GM23338 (cell line): ENCODE data around the gene MAPKAPK3. TPM values are rescaled to one million over a fixed set of nuclear protein-coding genes. Genes with fewer than 3 reads are reported as not detected.

Experiments used
- ATAC-seq: fragments of 200-7000 bp; cut with Tn5 transposase; 3 replicates; pipeline ENCODE4 v1.9.1; 2020
- DNase-seq: peaks from one replicate; pipeline ENCODE4 v3.0.0-alpha.2; 2015; ENCODE audit warnings: low spot score
- H2AFZ ChIP-seq: fragments of 200-600 bp; sonication (generic); 2 replicates; pipeline ENCODE4 v1.8.0; 2016; ENCODE audit warnings: antibody characterized with exemption, mild to moderate bottlenecking, moderate library complexity
- H3F3A ChIP-seq: fragments of 200-600 bp; sonication (generic); replicated peaks from 2 replicates; pipeline ENCODE4 v1.8.0; 2017; ENCODE audit warnings: antibody characterized with exemption, mixed run types, low read depth
- H3K27ac ChIP-seq: fragments of 200-600 bp; sonication (generic); 2 replicates; pipeline ENCODE4 v1.6.1; 2016; ENCODE audit warnings: low read depth
- H3K27me3 ChIP-seq: fragments of 200-600 bp; sonication (generic); 2 replicates; pipeline ENCODE4 v1.8.0; 2016; ENCODE audit warnings: mild to moderate bottlenecking, mixed run types, moderate library complexity; ENCODE audit not compliant: insufficient read depth
- H3K36me3 ChIP-seq: fragments of 200-600 bp; sonication (generic); 2 replicates; pipeline ENCODE4 v1.8.0; 2016; ENCODE audit warnings: mild to moderate bottlenecking; ENCODE audit not compliant: insufficient read depth
- H3K4me1 ChIP-seq: fragments of 200-600 bp; sonication (generic); 2 replicates; pipeline ENCODE4 v1.8.0; 2016; ENCODE audit warnings: mild to moderate bottlenecking, moderate library complexity; ENCODE audit not compliant: insufficient read depth
- H3K4me2 ChIP-seq: fragments of 200-600 bp; sonication (generic); 2 replicates; pipeline ENCODE4 v1.7.1; 2017; ENCODE audit warnings: mixed run types
- H3K4me3 ChIP-seq: fragments of 200-600 bp; sonication (generic); 2 replicates; pipeline ENCODE4 v1.6.1; 2016; ENCODE audit warnings: mixed run types
- H3K79me2 ChIP-seq: fragments of 200-600 bp; sonication (generic); replicated peaks from 2 replicates; pipeline ENCODE4 v1.8.0; 2017; ENCODE audit warnings: mild to moderate bottlenecking; ENCODE audit not compliant: insufficient read depth
- H3K9me2 ChIP-seq: fragments of 200-600 bp; sonication (generic); 2 replicates; pipeline ENCODE4 v1.8.0; 2017; ENCODE audit not compliant: insufficient read depth
- H4K20me1 ChIP-seq: fragments of 200-600 bp; sonication (generic); replicated peaks from 2 replicates; pipeline ENCODE4 v1.8.0; 2017; ENCODE audit warnings: mild to moderate bottlenecking; ENCODE audit not compliant: insufficient read depth
- H3K27ac Mint-ChIP-seq: 2 replicates; pipeline ENCODE4 v1.8.0; 2020; ENCODE audit warnings: inconsistent platforms, mild to moderate bottlenecking, moderate library complexity, mixed read lengths
- H3K27me3 Mint-ChIP-seq: 3 replicates; pipeline ENCODE4 v1.8.0; 2022; ENCODE audit warnings: low read depth, mild to moderate bottlenecking, moderate library complexity, mixed read lengths, inconsistent platforms; ENCODE audit not compliant: insufficient read depth, poor library complexity
- H3K36me3 Mint-ChIP-seq: 3 replicates; pipeline ENCODE4 v1.8.0; 2021; ENCODE audit warnings: low read depth, mild to moderate bottlenecking, inconsistent platforms, moderate library complexity, mixed read lengths
- H3K4me1 Mint-ChIP-seq: 3 replicates; pipeline ENCODE4 v1.8.0; 2020; ENCODE audit warnings: mild to moderate bottlenecking, inconsistent platforms, mixed read lengths
- H3K4me3 Mint-ChIP-seq: 3 replicates; pipeline ENCODE4 v1.8.0; 2021; ENCODE audit warnings: moderate library complexity, mild to moderate bottlenecking, inconsistent platforms, mixed read lengths
- H3K9me3 Mint-ChIP-seq: 3 replicates; pipeline ENCODE4 v1.8.0; 2020; ENCODE audit warnings: moderate library complexity, mild to moderate bottlenecking, inconsistent platforms, mixed read lengths
- ETS1 ChIP-seq: IDR thresholded peaks from 2 replicates; pipeline ENCODE4 v1.6.1; 2016; ENCODE audit warnings: antibody characterized with exemption
- EZH2phosphoT487 ChIP-seq: fragments of 200-600 bp; sonication (generic); IDR thresholded peaks from one replicate; pipeline ENCODE4 v1.8.1; 2018; ENCODE audit warnings: antibody characterized with exemption; ENCODE audit not compliant: unreplicated experiment
- JUNB ChIP-seq: IDR thresholded peaks from one replicate; pipeline ENCODE4 v1.6.1; 2016; ENCODE audit warnings: antibody characterized with exemption; ENCODE audit not compliant: unreplicated experiment
- NANOG ChIP-seq: IDR thresholded peaks from 2 replicates; pipeline ENCODE4 v1.6.1; 2016; ENCODE audit warnings: antibody characterized with exemption, borderline replicate concordance
- POLR2AphosphoS5 ChIP-seq: IDR thresholded peaks from 2 replicates; pipeline ENCODE4 v1.6.1; 2016; ENCODE audit warnings: antibody characterized with exemption, low read depth
- STAT1 ChIP-seq: IDR thresholded peaks from one replicate; pipeline ENCODE4 v1.6.1; 2016; ENCODE audit warnings: antibody characterized with exemption; ENCODE audit not compliant: unreplicated experiment
- ZNF114 ChIP-seq: fragments of 250-450 bp; sonication (Bioruptor Pico); IDR thresholded peaks from 2 replicates; pipeline ENCODE4 v1.5.0; 2020; ENCODE audit warnings: mild to moderate bottlenecking, moderate library complexity
- polyA plus RNA-seq: library from polyadenylated mRNA; unstranded; fragments of >200 nt; fragmentation: Nextera tagmentation; extraction: Ambion mirVana; gene quantifications from 2 replicates; pipeline ENCODE4 v1.2.1, GENCODE V29; 2016
- total RNA-seq: library from RNA; depleted of rRNA; stranded (reverse); fragments of >200 nt; shearing (Covaris generic); gene quantifications from 2 replicates; pipeline ENCODE4 v1.2.3, GENCODE V29; 2014
- TF ChIP-seq, protein P1 (sequence below): fragments of 250-450 bp; sonication (Bioruptor Pico); IDR thresholded peaks from 2 replicates; pipeline ENCODE4 v1.5.0; 2020; ENCODE audit warnings: mild to moderate bottlenecking, moderate library complexity

The MAPKAPK3 gene
- total and polyA plus RNA-seq, 2 experiments from 2014 or later, result 16.5 to 51.1 TPM

DNA sequence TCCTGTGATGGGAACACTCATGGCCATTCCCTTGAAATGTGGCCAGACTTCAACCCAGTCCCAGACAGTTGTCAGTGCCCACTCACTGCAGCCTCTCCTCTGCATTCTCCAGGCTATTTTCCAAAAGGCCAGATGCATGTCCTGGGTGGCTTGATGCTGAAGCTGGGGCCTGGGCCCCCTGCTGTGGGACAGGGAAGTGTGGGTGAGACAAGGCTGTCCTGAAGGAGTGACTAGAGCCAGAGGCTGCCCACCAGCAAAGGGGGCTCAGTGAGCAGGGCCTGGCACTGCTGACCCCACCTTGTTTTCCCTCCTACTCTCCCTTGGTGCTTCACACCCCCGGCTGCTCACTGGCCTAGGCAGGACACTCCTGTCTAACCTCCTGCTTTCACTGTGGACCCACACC, 17.2 kb upstream of the MAPKAPK3 start:
- Histone ChIP-seq H3K9me2 (no peaks in the 10 kb centered on the region), H3K4me3 (no peak overlapping the region), H3K4me2 (no peak overlapping the region), H3K79me2 (no peaks in the 10 kb centered on the region), H2AFZ (no peak overlapping the region), H3K36me3 (no peaks in the 10 kb centered on the region), H3K27me3 (0 out of 2 replicates have a peak, but pooled peaks cover 3% of the 10 kb centered on the region), H3K4me1 (no peaks in the 10 kb centered on the region), H4K20me1 (no peaks in the 10 kb centered on the region), H3K27ac (no peak overlapping the region), H3F3A (no peaks in the 10 kb centered on the region)
- H3K36me3 Mint-ChIP-seq, result no peaks in the 10 kb centered on the region
- ATAC-seq (no peak), DNase-seq (no peak)
- no peak for TF ChIP-seq ZNF114 (CRISPR knock-in tag)
- TF ChIP-seq STAT1, result no peak
- TF ChIP-seq JUNB, result no peak
- TF ChIP-seq NANOG, result no peak
- TF ChIP-seq, protein P1, sequence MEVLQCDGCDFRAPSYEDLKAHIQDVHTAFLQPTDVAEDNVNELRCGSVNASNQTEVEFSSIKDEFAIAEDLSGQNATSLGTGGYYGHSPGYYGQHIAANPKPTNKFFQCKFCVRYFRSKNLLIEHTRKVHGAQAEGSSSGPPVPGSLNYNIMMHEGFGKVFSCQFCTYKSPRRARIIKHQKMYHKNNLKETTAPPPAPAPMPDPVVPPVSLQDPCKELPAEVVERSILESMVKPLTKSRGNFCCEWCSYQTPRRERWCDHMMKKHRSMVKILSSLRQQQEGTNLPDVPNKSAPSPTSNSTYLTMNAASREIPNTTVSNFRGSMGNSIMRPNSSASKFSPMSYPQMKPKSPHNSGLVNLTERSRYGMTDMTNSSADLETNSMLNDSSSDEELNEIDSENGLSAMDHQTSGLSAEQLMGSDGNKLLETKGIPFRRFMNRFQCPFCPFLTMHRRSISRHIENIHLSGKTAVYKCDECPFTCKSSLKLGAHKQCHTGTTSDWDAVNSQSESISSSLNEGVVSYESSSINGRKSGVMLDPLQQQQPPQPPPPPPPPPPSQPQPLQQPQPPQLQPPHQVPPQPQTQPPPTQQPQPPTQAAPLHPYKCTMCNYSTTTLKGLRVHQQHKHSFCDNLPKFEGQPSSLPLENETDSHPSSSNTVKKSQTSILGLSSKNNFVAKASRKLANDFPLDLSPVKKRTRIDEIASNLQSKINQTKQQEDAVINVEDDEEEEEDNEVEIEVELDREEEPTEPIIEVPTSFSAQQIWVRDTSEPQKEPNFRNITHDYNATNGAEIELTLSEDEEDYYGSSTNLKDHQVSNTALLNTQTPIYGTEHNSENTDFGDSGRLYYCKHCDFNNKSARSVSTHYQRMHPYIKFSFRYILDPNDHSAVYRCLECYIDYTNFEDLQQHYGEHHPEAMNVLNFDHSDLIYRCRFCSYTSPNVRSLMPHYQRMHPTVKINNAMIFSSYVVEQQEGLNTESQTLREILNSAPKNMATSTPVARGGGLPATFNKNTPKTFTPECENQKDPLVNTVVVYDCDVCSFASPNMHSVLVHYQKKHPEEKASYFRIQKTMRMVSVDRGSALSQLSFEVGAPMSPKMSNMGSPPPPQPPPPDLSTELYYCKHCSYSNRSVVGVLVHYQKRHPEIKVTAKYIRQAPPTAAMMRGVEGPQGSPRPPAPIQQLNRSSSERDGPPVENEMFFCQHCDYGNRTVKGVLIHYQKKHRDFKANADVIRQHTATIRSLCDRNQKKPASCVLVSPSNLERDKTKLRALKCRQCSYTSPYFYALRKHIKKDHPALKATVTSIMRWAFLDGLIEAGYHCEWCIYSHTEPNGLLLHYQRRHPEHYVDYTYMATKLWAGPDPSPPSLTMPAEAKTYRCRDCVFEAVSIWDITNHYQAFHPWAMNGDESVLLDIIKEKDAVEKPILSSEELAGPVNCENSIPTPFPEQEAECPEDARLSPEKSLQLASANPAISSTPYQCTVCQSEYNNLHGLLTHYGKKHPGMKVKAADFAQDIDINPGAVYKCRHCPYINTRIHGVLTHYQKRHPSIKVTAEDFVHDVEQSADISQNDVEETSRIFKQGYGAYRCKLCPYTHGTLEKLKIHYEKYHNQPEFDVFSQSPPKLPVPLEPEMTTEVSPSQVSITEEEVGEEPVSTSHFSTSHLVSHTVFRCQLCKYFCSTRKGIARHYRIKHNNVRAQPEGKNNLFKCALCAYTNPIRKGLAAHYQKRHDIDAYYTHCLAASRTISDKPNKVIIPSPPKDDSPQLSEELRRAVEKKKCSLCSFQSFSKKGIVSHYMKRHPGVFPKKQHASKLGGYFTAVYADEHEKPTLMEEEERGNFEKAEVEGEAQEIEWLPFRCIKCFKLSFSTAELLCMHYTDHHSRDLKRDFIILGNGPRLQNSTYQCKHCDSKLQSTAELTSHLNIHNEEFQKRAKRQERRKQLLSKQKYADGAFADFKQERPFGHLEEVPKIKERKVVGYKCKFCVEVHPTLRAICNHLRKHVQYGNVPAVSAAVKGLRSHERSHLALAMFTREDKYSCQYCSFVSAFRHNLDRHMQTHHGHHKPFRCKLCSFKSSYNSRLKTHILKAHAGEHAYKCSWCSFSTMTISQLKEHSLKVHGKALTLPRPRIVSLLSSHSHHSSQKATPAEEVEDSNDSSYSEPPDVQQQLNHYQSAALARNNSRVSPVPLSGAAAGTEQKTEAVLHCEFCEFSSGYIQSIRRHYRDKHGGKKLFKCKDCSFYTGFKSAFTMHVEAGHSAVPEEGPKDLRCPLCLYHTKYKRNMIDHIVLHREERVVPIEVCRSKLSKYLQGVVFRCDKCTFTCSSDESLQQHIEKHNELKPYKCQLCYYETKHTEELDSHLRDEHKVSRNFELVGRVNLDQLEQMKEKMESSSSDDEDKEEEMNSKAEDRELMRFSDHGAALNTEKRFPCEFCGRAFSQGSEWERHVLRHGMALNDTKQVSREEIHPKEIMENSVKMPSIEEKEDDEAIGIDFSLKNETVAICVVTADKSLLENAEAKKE (CRISPR knock-in tag), result no peak
- TF ChIP-seq EZH2phosphoT487, result no peak
- no peak for TF ChIP-seq POLR2AphosphoS5
- TF ChIP-seq ETS1, result no peak
- H3K27ac Mint-ChIP-seq, result no peak overlapping the region
- no peaks in the 10 kb centered on the region; the same call in 2 of the 3 replicates for H3K4me1 Mint-ChIP-seq
- H3K9me3 Mint-ChIP-seq, result no peaks in the 10 kb centered on the region
- no peak overlapping the region for H3K4me3 Mint-ChIP-seq
- peaks cover 4% of the 10 kb centered on the region for H3K27me3 Mint-ChIP-seq
